BLaER1 (cell line): ENCODE data around the gene INHA.

ENCODE experiments used
- H3K27ac ChIP-seq: shearing (Covaris generic); formaldehyde crosslinking; 2 replicates; pipeline ENCODE4 v1.8.1; 2022
- H3K27me3 ChIP-seq: shearing (Covaris generic); formaldehyde crosslinking; 2 replicates; pipeline ENCODE4 v1.8.1; 2022
- H3K36me3 ChIP-seq: shearing (Covaris generic); formaldehyde crosslinking; 2 replicates; pipeline ENCODE4 v1.8.1; 2022
- H3K4me1 ChIP-seq: shearing (Covaris generic); formaldehyde crosslinking; 2 replicates; pipeline ENCODE4 v1.8.1; 2022
- H3K4me2 ChIP-seq: shearing (Covaris generic); formaldehyde crosslinking; 2 replicates; pipeline ENCODE4 v1.8.1; 2022
- H3K4me3 ChIP-seq: shearing (Covaris generic); formaldehyde crosslinking; 2 replicates; pipeline ENCODE4 v1.8.1; 2022
- H3K9ac ChIP-seq: shearing (Covaris generic); formaldehyde crosslinking; 2 replicates; pipeline ENCODE4 v1.8.1; 2022
- H3K9me3 ChIP-seq: shearing (Covaris generic); formaldehyde crosslinking; 2 replicates; pipeline ENCODE4 v1.8.1; 2022
- H4K20me1 ChIP-seq: shearing (Covaris generic); formaldehyde crosslinking; 2 replicates; pipeline ENCODE4 v1.8.1; 2022
- Cebpa-rat ChIP-seq: shearing (Covaris generic); IDR thresholded peaks from 2 replicates; pipeline ENCODE4 v1.8.1; 2022

Gene INHA

GRCh38 chr2:219556413-219556812 is 15.7 kb upstream of the INHA start:
- Histone ChIP-seq H3K9me3 (no peaks in the 10 kb centered on the region), H4K20me1 (no peaks in the 10 kb centered on the region), H3K4me1 (peaks cover 20% of the 10 kb centered on the region), H3K27ac (no peak overlapping the region), H3K4me2 (no peak overlapping the region), H3K4me3 (no peak overlapping the region), H3K9ac (no peak overlapping the region), H3K36me3 (peaks cover 10% of the 10 kb centered on the region; the same call in 1 of the 2 replicates), H3K27me3 (peaks cover 2% of the 10 kb centered on the region; the same call in 1 of the 2 replicates)
- TF ChIP-seq Cebpa-rat = no peak

- Histone ChIP-seq H3K9me3 (no peaks in the 10 kb centered on the region), H3K4me2 (no peak overlapping the region), H3K4me1 (peaks cover 13% of the 10 kb centered on the region), H4K20me1 (no peaks in the 10 kb centered on the region; the same call in 1 of the 2 replicates), H3K27ac (no peak overlapping the region), H3K9ac (peak overlapping the region; percentile 6; the same call in 1 of the 2 replicates), H3K36me3 (peaks cover 18% of the 10 kb centered on the region; the same call in 1 of the 2 replicates), H3K4me3 (no peak overlapping the region), H3K27me3 (no peaks in the 10 kb centered on the region)
- TF ChIP-seq Cebpa-rat = no peak
Observed at GRCh38 chr2:219557320-219557719, 14.8 kb upstream of the INHA start.

GRCh38 chr2:219557791-219558785 is 14.0 kb upstream of the INHA start:
- Histone ChIP-seq H3K4me2 (no peak overlapping the region), H3K9me3 (no peaks in the 10 kb centered on the region), H4K20me1 (no peaks in the 10 kb centered on the region; the same call in 1 of the 2 replicates), H3K27ac (no peak overlapping the region), H3K4me1 (peaks cover 8% of the 10 kb centered on the region), H3K36me3 (peaks cover 26% of the 10 kb centered on the region; the same call in 1 of the 2 replicates), H3K27me3 (no peaks in the 10 kb centered on the region), H3K9ac (peak overlapping the region; percentile 6; the same call in 1 of the 2 replicates), H3K4me3 (no peak overlapping the region)
- TF ChIP-seq Cebpa-rat = no peak

- Histone ChIP-seq H3K4me3 (no peak overlapping the region), H3K9ac (no peak overlapping the region), H3K27me3 (no peaks in the 10 kb centered on the region), H3K36me3 (peaks cover 38% of the 10 kb centered on the region; the same call in 1 of the 2 replicates), H4K20me1 (no peaks in the 10 kb centered on the region; the same call in 1 of the 2 replicates), H3K4me1 (peaks cover 8% of the 10 kb centered on the region), H3K9me3 (no peaks in the 10 kb centered on the region), H3K4me2 (no peak overlapping the region), H3K27ac (no peak overlapping the region)
- TF ChIP-seq Cebpa-rat = no peak
Observed at GRCh38 chr2:219559156-219559915, 12.8 kb upstream of the INHA start.

- Histone ChIP-seq H3K4me2 (peak overlapping the region; percentile 37), H3K27me3 (no peaks in the 10 kb centered on the region), H3K9me3 (no peaks in the 10 kb centered on the region), H3K36me3 (peaks cover 47% of the 10 kb centered on the region), H4K20me1 (peaks cover 4% of the 10 kb centered on the region; the same call in 1 of the 2 replicates), H3K4me1 (peaks cover 8% of the 10 kb centered on the region), H3K27ac (no peak overlapping the region), H3K9ac (no peak overlapping the region), H3K4me3 (no peak overlapping the region)
- TF ChIP-seq Cebpa-rat = no peak
Observed at GRCh38 chr2:219560037-219560892, 11.8 kb upstream of the INHA start.

GRCh38 chr2:219560893-219561178 is 11.3 kb upstream of the INHA start:
- Histone ChIP-seq H3K9ac (no peak overlapping the region), H3K36me3 (peaks cover 50% of the 10 kb centered on the region), H3K27me3 (no peaks in the 10 kb centered on the region), H3K27ac (no peak overlapping the region), H3K4me1 (peaks cover 8% of the 10 kb centered on the region), H4K20me1 (peaks cover 9% of the 10 kb centered on the region; the same call in 1 of the 2 replicates), H3K4me2 (no peak overlapping the region), H3K9me3 (no peaks in the 10 kb centered on the region), H3K4me3 (no peak overlapping the region)
- TF ChIP-seq Cebpa-rat = no peak

GRCh38 chr2:219561179-219562048 is 10.7 kb upstream of the INHA start:
- Histone ChIP-seq H3K4me2 (no peak overlapping the region), H3K36me3 (peaks cover 50% of the 10 kb centered on the region), H3K27me3 (no peaks in the 10 kb centered on the region), H3K27ac (no peak overlapping the region), H4K20me1 (peaks cover 15% of the 10 kb centered on the region), H3K4me3 (no peak overlapping the region), H3K4me1 (peaks cover 12% of the 10 kb centered on the region), H3K9me3 (no peaks in the 10 kb centered on the region), H3K9ac (no peak overlapping the region)
- no peak for TF ChIP-seq Cebpa-rat
